Endothelial cell of umbilical vein (primary cell): ENCODE results near the gene MICAL3.

Source experiments
- POLR2A ChIP-seq: IDR thresholded peaks from 2 replicates; pipeline ENCODE4 v1.6.1; 2012; ENCODE audit warnings: low read depth, mild to moderate bottlenecking, control low read depth, low read length
- POLR2AphosphoS5 ChIP-seq: IDR thresholded peaks from 2 replicates; pipeline ENCODE4 v1.6.1; 2012; ENCODE audit warnings: low read depth, mild to moderate bottlenecking, control low read depth, low read length, moderate library complexity; ENCODE audit not compliant: insufficient read depth
- TF ChIP-seq, protein P1 (sequence below): IDR thresholded peaks from 2 replicates; pipeline ENCODE4 v1.6.1; 2011; ENCODE audit not compliant: insufficient read depth, insufficient read length
- TF ChIP-seq, protein P2 (sequence below), 2 donors: IDR thresholded peaks; 1 replicate in 1 of 2; 2 replicates in 1 of 2; pipeline ENCODE4 v1.5.1; 2011; ENCODE audit warnings: low read length in 2 of 2, mild to moderate bottlenecking in 2 of 2, moderate library complexity in 2 of 2, control low read depth in 1 of 2, inconsistent platforms in 1 of 2, low read depth in 1 of 2; ENCODE audit not compliant: insufficient read depth in 1 of 2; ENCODE audit errors: extremely low read depth in 1 of 2

GRCh38 chr22:17971711-17972110, 52.6 kb downstream of the MICAL3 start:
- TF ChIP-seq POLR2A (no peak), POLR2AphosphoS5 (no peak)
- TF ChIP-seq, protein P1, sequence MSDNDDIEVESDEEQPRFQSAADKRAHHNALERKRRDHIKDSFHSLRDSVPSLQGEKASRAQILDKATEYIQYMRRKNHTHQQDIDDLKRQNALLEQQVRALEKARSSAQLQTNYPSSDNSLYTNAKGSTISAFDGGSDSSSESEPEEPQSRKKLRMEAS, result no peak
- TF ChIP-seq, protein P2, sequence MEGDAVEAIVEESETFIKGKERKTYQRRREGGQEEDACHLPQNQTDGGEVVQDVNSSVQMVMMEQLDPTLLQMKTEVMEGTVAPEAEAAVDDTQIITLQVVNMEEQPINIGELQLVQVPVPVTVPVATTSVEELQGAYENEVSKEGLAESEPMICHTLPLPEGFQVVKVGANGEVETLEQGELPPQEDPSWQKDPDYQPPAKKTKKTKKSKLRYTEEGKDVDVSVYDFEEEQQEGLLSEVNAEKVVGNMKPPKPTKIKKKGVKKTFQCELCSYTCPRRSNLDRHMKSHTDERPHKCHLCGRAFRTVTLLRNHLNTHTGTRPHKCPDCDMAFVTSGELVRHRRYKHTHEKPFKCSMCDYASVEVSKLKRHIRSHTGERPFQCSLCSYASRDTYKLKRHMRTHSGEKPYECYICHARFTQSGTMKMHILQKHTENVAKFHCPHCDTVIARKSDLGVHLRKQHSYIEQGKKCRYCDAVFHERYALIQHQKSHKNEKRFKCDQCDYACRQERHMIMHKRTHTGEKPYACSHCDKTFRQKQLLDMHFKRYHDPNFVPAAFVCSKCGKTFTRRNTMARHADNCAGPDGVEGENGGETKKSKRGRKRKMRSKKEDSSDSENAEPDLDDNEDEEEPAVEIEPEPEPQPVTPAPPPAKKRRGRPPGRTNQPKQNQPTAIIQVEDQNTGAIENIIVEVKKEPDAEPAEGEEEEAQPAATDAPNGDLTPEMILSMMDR (IDR thresholded peaks at IDR 0.05; ENCODE audit: extremely low read depth in 1 of 2, insufficient read depth in 1 of 2, low read depth in 1 of 2, low read length in 2 of 2), result no peak
